GM19467 (cell line): ENCODE data around the gene RAD23A.
"Not testable (repeated sequence)": the region's sequence is repeated elsewhere in the genome, so short reads cannot be mapped to it uniquely, and the experiment has no call there.

Source experiments
- ATAC-seq: cut with Tn5 transposase; IDR thresholded peaks from one replicate; pipeline ENCODE4 v1.9.1; 2021; ENCODE audit warnings: mild to moderate bottlenecking, moderate library complexity; ENCODE audit not compliant: unreplicated experiment

The RAD23A gene

GRCh38 chr19:12937927-12938778, 7.5 kb upstream of the RAD23A start, which contains the start of gene CALR:
TSS of gene CALR (plus strand) at chr19:12938609. CDS start at chr19:12938680, 71 bp downstream.
- peak; percentile 71 for ATAC-seq

DNA sequence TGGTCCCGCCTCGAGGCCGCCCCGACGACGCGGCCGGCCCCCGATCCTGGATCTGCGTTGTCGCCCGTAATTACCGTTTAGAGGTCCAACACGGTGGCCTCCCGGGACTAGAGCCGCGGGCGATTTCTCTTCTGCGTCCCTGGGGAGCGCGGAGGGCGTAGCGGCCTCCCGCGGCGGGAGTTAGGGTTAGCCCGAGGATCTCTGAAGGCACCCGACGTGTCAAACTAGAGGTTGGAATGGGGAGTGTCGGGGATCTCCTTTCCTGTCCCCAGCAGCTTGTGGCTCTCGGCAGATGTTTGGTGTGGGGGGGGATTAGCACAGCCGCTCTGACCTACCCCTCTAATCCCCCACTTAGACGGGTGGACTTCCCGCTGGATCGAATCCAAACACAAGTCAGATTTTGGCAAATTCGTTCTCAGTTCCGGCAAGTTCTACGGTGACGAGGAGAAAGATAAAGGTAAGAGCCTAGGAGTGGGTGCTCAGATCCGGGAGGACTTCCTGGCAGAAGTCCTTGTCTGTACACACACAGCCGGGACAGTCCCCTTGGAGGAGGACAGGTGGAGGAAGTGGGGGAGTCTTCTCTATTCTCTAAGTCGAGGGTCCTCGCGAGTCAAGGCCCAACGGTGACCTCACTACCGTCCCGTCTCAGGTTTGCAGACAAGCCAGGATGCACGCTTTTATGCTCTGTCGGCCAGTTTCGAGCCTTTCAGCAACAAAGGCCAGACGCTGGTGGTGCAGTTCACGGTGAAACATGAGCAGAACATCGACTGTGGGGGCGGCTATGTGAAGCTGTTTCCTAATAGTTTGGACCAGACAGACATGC, 6.7 kb upstream of the RAD23A start:
- ATAC-seq = peak; percentile 9

DNA sequence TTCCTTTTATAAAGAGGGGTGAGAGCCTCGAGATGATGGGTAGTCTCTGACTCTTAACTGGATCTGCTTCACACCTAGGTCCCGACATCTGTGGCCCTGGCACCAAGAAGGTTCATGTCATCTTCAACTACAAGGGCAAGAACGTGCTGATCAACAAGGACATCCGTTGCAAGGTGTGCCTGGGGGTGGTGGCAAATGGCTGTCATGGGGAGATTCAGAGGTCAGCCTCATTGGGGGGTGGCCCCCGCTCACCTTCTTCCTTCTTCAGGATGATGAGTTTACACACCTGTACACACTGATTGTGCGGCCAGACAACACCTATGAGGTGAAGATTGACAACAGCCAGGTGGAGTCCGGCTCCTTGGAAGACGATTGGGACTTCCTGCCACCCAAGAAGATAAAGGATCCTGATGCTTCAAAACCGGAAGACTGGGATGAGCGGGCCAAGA, 5.7 kb upstream of the RAD23A start:
- no peak for ATAC-seq

GRCh38 chr19:12940897-12941296, 4.8 kb upstream of the RAD23A start:
- no peak for ATAC-seq

- ATAC-seq = no peak
Measured at GRCh38 chr19:12943437-12944044, 2.1 kb upstream of the RAD23A start.

- ATAC-seq = no peak
Measured at GRCh38 chr19:12944104-12944674, 1.5 kb upstream of the RAD23A start.

DNA sequence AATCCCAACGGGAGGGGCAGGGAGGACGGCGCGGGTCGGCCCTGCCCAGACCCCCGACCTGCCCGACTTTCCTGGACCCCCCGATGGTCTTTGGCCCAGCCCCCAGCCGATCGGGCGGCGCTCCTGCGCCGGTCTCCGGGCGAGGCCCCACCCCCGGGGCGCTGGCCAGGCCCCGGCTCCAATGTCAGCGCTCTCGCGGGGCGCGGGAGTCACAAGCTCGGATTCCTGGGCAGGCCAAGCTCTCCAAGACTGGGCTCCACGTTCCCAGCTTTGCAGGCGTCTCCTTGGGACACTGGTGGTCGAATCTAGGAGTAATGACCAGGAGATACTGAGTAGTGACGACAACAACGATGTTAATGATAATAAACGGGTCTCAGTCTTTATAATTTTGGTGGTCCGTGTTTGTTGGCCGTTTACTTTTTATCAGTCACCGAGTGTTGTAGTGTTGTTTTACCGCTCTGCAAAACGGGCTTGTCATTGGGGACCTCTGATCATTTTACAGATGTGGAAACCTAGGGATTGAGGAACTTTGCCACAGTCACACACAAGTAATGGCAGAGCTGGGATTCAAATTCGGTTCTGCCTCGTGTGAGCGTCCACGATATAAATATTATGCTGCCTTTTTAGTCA, 545 bp downstream of the RAD23A start:
- ATAC-seq = peak; percentile 17

DNA sequence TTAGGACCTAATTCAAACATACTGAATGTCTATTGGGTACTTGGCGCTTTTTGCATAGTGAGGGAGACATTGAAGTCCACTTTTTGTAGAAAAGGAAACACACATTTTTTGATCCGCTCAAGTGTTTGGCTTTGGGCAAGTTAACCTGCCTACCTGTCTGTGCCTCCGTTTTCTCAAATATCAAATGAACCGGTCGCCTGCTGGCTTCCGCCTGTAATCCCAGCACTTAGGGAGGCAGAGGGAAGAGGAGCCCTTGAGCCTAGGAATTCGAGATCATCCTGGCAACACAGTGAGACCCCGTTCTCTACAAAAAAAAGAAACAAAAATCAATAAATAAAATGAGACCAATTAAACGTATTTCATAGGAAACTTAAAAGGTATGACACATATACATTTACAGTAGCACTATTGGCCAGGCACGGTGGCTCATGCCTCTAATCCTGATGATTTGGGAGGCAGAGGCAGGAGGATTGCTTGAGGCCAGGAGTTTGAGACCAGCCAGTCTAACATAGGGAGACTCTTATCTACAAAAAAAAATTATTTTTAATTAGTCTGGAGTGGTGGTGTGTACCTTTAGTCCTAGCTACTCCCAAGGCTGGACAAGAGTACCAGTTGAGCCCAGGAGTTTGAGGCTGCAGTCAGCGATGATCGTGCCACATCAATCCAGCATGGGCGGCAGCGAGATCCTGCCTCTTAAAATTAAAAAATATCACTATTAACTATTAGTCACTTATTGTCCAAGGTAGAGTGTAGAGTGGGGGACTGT, 1.3 kb downstream of the RAD23A start:
- ATAC-seq = no peak

DNA sequence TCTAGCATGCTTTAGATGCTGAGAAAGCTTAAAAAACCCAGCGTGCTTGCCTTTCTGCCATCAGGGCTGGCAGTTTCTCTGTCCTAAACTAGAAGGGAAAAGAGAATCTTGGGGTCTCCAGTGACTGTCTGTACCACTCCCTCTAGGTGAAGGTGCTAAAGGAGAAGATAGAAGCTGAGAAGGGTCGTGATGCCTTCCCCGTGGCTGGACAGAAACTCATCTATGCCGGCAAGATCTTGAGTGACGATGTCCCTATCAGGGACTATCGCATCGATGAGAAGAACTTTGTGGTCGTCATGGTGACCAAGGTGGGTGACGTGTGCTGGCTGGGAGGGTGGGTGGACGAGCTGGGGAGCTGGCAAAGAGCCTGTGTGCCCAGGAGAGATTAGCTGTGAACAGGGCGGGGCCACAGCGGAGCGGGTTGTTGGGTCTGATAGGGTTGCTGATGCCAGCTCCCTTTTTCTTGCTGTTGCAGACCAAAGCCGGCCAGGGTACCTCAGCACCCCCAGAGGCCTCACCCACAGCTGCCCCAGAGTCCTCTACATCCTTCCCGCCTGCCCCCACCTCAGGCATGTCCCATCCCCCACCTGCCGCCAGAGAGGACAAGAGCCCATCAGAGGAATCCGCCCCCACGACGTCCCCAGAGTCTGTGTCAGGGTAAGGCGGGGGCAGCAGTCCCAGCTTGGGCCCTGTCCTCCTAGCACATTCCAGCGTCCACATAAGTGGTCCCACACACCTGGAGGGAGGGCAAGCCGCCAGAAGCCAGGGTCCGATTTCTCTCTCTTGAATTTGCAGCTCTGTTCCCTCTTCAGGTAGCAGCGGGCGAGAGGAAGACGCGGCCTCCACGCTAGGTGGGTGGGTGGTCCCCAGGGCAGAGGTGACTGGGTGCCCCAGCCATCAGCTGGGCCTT, 2.3 kb downstream of the RAD23A start:
- no peak for ATAC-seq

GRCh38 chr19:12948612-12949362, 3.1 kb downstream of the RAD23A start:
- ATAC-seq = no peak

- ATAC-seq = no peak
Measured at GRCh38 chr19:12949363-12950283, 4.0 kb downstream of the RAD23A start.

DNA sequence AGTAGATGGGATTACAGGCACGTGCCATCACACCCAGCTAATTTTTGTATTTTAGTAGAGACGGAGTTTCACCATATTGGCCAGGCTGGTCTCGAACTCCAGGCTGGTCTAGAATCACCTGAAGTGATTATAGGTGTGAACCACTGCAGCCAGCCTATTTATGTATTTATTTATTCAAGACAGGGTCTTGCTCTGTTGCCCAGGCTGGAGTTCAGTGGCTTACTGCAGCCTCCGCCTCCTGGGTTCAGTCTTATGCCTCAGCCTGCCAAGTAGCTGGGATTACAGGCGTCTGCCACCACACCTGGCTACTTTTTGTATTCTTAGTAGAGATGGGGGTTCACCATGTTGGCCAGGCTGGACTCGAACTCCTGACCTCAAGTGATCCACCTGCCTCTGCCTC, 6.4 kb downstream of the RAD23A start:
- not testable (repeated sequence) for ATAC-seq

GRCh38 chr19:12952488-12953137, 7.0 kb downstream of the RAD23A start:
- no peak for ATAC-seq

DNA sequence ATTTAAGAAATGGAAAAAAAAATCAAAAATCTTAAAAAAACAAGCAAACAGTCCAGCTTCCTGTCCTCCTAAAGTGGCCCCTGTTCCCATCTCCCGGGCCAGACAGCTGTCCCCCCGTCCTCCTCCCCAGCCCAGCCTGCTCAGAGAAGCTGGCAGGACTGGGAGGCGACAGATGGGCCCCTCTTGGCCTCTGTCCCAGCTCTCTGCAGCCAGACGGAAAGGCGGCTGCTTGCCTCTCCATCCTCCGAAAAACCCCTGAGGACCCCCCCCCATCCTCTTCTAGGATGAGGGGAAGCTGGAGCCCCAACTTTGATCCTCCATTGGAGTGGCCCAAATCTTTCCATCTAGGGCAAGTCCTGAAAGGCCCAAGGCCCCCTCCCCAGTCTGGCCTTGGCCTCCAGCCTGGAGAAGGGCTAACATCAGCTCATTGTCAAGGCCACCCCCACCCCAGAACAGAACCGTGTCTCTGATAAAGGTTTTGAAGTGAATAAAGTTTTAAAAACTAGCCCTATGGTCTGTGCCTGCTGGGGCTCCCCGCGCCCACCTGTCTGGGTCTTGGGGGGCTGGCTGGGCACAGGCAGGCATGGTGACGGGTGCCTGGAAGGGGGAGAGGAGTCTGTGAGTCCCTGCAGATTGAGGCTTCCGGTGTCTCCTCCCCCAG, 7.6 kb downstream of the RAD23A start:
- no peak for ATAC-seq

DNA sequence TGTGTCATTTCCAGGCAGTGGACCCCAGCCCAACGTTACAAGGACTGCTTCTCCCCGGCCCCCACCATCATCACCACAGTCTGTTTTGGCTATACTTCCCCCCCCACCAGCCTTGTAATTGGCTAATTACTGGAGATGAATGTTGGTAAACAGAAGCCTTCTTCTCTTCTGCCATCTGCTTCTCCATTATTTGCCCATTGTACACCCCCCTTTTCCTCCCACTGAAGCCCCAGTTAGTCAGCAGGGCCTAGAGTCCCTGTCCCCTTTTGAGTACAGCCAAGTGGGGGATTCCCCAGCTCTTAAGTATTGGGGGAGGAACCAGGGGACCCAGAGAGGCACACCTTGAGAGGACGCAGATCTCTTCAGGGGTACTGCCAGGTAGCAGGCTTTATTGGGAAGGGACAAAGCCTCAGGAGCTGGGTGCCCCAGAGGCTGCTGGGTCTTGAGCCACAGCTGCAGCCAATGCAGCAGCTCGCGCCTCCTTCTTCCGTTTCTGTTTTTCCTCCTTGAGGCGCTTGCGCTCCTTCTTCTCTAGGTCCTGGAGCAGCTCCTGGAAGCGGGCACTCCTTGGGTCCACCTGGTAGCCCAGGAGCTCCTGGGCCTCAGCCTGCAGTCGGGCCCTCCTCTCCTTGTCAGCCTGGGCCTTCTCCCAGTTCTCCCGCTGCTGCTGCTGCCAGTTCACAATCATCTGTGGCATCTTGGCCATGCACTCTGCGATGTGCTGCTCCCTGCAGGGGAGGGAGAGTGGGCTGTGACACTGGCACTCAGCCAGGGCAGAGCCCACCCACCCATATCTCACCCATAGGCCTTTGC, 8.3 kb downstream of the RAD23A start:
- ATAC-seq = no peak
